Ascending aorta (tissue), 2 donors: ENCODE results near the gene CYB5R3. TPM values are rescaled to one million over a fixed set of nuclear protein-coding genes. Genes with fewer than 3 reads are reported as not detected.
"Not testable (repeated sequence)": the region's sequence is repeated elsewhere in the genome, so short reads cannot be mapped to it uniquely, and the experiment has no call there.

Source experiments
- DNase-seq, 2 donors: peaks; one replicate each; pipeline ENCODE4 v3.0.0-alpha.2; 2019; ENCODE audit warnings: low spot score in 2 of 2
- H3K27ac ChIP-seq, 2 donors: fragments of 200-600 bp; sonication (generic); one replicate each; pipeline ENCODE4 v1.5.1; 2016 to 2017; ENCODE audit warnings: mild to moderate bottlenecking in 1 of 2
- H3K27me3 ChIP-seq: fragments of 200-600 bp; sonication (generic); one replicate; pipeline ENCODE4 v1.5.1; 2017
- H3K36me3 ChIP-seq, 2 donors: fragments of 200-600 bp; sonication (generic); one replicate each; pipeline ENCODE4 v1.5.1; 2016
- H3K4me1 ChIP-seq, 2 donors: fragments of 200-600 bp; sonication (generic); one replicate each; pipeline ENCODE4 v1.5.1; 2016 to 2017; ENCODE audit warnings: mild to moderate bottlenecking in 1 of 2
- H3K4me3 ChIP-seq, 2 donors: fragments of 200-600 bp; sonication (generic); one replicate each; pipeline ENCODE4 v1.5.1; 2016 to 2017; ENCODE audit warnings: mild to moderate bottlenecking in 1 of 2
- H3K9me3 ChIP-seq, 2 donors: fragments of 200-600 bp; sonication (generic); one replicate each; pipeline ENCODE4 v1.5.1; 2016
- intact Hi-C: fragments of 100-400 bp; cut with DNase I; formaldehyde crosslinking; loops from one replicate; pipeline ENCODE4 v1.15.1; 2023
- total RNA-seq: library from RNA; depleted of rRNA; stranded (reverse); fragments of >200 nt; gene quantifications from one replicate; pipeline ENCODE4 v1.1.0, GENCODE V29; 2016
- TF ChIP-seq, protein P1 (sequence below), 3 experiments: fragments of 200-600 bp in 2 of 3; fragments of 450-650 bp in 1 of 3; sonication (generic) in 2 of 3; IDR thresholded peaks; one replicate each; pipeline ENCODE4 v1.5.1; 2016 to 2019; ENCODE audit warnings: antibody characterized with exemption in 3 of 3, mild to moderate bottlenecking in 1 of 3, moderate library complexity in 1 of 3

The CYB5R3 gene
- total RNA-seq, 1 donor from 2014 or later = 455 TPM

DNA sequence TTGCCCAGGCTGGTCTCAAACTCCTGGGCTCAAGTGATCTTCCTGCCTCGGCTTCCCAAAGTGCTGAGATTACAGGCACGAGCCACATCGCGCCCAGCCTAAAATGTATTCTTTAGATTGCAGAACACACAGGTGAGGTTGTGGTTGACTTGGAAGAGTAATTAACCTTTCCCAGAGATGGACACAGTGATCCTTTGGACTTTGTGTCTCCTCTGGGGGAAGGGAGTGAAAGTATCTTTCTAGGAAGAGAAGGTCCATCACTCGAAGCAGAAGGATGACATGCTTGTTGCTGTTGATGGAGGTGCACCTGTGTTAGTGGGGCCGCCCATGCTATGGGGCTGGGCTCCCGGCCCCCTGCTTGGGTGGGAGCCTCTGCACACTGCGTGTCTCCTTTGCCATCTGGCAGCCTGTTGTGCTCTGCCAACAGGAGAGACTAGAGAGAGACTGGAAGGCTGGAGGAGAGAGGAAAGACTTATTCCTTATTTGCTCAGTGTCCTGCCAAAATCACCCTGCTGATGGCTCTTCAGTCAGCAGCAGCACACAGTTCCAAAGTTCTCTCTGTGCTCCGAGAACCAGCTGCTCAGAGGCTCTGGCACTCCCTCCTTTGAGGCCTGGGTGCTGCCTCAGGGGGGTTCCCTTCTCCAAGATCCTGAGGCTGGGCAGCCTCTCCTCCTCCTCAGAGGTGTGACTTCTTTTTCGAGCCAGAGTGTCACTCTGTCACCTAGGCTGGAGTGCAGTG lies 33.1 kb upstream of the CYB5R3 start:
- intact Hi-C loops = loop anchor here (10.0 kb wide), 1 partner anchor 253 kb away; no protein-coding TSS in a partner anchor
- H3K27ac ChIP-seq = peak overlapping the region; percentile 93 to 97
- DNase-seq = no peak

DNA sequence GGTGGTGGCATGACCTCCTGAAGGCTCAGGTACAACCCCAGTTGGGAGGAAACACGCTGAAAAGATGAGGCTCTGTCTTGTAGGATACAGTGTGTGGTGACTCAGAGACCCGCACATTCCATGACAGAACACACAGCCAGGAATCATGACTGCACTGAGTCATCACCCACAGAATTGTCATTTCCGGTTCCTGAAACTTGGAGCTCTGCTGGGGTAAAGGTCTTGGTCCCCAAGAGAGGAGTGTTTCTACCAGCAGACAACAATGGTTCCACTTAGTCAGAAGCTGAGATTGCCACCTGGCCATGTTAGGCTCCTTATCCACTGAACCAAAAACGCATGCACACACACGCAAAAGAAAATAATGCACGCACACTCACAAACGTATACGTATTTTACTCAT lies 31.5 kb upstream of the CYB5R3 start:
- no peaks in the 10 kb centered on the region for H3K27me3 ChIP-seq
- DNase-seq = peak in 1 of 2 donors; percentile 87
- H3K4me3 ChIP-seq = no peak overlapping the region
- peaks cover 30 to 74% of the 10 kb centered on the region in 2 donors for H3K4me1 ChIP-seq
- H3K9me3 ChIP-seq = no peaks in the 10 kb centered on the region
- H3K27ac ChIP-seq = no peak overlapping the region
- TF ChIP-seq, protein P1, sequence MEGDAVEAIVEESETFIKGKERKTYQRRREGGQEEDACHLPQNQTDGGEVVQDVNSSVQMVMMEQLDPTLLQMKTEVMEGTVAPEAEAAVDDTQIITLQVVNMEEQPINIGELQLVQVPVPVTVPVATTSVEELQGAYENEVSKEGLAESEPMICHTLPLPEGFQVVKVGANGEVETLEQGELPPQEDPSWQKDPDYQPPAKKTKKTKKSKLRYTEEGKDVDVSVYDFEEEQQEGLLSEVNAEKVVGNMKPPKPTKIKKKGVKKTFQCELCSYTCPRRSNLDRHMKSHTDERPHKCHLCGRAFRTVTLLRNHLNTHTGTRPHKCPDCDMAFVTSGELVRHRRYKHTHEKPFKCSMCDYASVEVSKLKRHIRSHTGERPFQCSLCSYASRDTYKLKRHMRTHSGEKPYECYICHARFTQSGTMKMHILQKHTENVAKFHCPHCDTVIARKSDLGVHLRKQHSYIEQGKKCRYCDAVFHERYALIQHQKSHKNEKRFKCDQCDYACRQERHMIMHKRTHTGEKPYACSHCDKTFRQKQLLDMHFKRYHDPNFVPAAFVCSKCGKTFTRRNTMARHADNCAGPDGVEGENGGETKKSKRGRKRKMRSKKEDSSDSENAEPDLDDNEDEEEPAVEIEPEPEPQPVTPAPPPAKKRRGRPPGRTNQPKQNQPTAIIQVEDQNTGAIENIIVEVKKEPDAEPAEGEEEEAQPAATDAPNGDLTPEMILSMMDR (IDR thresholded peaks at IDR 0.05) = no peak
- intact Hi-C loops = loop anchor here (10.0 kb wide), 1 partner anchor 254 kb away; no protein-coding TSS in a partner anchor
- no peaks in the 10 kb centered on the region for H3K36me3 ChIP-seq

More for the DNA sequence above, 33.1 kb upstream of the CYB5R3 start:
- Histone ChIP-seq H3K9me3 (no peaks in the 10 kb centered on the region), H3K4me1 (peaks cover 36 to 74% of the 10 kb centered on the region in 2 donors), H3K4me3 (no peak overlapping the region), H3K27me3 (no peaks in the 10 kb centered on the region), H3K36me3 (no peaks in the 10 kb centered on the region)
- TF ChIP-seq, protein P1 (IDR thresholded peaks at IDR 0.05) = no peak

DNA sequence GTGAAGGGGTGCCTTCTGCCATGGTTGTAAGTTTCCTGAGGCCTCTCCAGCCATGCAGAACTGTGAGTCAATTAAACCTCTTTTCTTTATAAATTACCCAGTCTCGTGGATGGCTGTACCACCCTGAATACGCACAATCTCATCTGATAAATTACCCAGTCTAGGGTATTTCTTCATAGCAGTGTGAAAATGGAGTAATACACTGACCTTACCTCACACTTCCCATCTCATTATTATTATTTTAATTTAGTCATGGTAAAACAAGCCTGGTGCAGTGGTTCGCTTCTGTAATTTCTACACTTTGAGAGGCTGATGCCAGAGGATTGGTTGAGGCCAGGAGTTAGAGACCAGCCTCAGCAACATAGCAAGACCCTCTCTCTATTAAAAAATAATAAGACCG lies 30.5 kb upstream of the CYB5R3 start:
- no peaks in the 10 kb centered on the region for H3K36me3 ChIP-seq

DNA sequence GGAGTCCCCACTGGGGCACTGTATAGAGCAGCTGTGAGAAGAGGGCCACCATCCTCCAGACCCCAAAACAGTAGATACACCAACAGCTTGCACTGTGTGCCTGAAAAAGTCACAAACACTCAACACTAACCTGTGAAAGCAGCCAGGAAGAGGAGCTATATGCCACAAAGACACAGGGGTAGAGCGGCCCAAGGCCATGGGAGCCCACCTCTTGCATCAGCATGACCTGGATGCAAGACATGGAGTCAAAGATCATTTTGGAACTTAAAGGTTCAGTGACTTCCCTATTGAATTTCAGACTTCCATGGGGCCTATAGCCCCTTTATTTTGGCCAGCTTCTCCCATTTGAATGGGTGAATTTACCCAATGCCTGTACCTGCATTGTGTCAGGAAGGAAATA lies 29.7 kb upstream of the CYB5R3 start:
- H3K4me1 ChIP-seq = peaks cover 18 to 72% of the 10 kb centered on the region in 2 donors
- intact Hi-C loops = no loop called here

More for the DNA sequence above, 30.5 kb upstream of the CYB5R3 start:
- H3K27ac ChIP-seq = no peak overlapping the region
- TF ChIP-seq, protein P1 (IDR thresholded peaks at IDR 0.05) = no peak
- no peak for DNase-seq
- H3K4me3 ChIP-seq = no peak overlapping the region
- peaks cover 26 to 74% of the 10 kb centered on the region in 2 donors for H3K4me1 ChIP-seq
- intact Hi-C loops = loop anchor here (10.0 kb wide), 1 partner anchor 255 kb away; no protein-coding TSS in a partner anchor
- no peaks in the 10 kb centered on the region for H3K9me3 ChIP-seq
- H3K27me3 ChIP-seq = no peaks in the 10 kb centered on the region

DNA sequence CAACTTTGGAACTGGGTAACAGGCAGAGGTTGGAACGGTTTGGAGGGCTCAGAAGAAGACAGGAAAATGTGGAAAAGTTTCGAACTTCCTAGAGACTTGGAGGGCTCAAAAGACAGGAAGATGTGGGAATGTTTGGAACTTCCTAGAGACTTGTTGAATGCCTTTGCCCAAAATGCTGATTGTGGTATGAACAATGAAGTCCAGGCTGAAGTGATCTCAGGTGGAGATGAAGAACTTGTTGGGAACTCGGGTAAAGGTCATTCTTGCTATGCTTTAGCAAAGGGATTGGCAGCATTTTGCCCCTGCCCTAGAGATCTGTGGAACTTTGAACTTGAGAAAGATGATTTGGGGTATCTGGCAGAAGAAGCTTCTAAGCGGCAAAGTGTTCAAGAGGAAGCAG lies 28.7 kb upstream of the CYB5R3 start:
- Histone ChIP-seq H3K27ac (peak overlapping the region in 1 of 2 donors; percentile 4), H3K4me1 (peaks cover 13 to 70% of the 10 kb centered on the region in 2 donors)
- DNase-seq, H3K9me3 ChIP-seq, H3K36me3 ChIP-seq, H3K27me3 ChIP-seq, intact Hi-C loops, H3K4me3 ChIP-seq: not testable (repeated sequence)

More for the DNA sequence above, 29.7 kb upstream of the CYB5R3 start:
- H3K9me3 ChIP-seq = no peaks in the 10 kb centered on the region
- H3K4me3 ChIP-seq = no peak overlapping the region
- H3K27ac ChIP-seq = no peak overlapping the region
- TF ChIP-seq, protein P1 (IDR thresholded peaks at IDR 0.05) = no peak
- no peaks in the 10 kb centered on the region for H3K27me3 ChIP-seq
- no peak for DNase-seq
- H3K36me3 ChIP-seq = no peaks in the 10 kb centered on the region

DNA sequence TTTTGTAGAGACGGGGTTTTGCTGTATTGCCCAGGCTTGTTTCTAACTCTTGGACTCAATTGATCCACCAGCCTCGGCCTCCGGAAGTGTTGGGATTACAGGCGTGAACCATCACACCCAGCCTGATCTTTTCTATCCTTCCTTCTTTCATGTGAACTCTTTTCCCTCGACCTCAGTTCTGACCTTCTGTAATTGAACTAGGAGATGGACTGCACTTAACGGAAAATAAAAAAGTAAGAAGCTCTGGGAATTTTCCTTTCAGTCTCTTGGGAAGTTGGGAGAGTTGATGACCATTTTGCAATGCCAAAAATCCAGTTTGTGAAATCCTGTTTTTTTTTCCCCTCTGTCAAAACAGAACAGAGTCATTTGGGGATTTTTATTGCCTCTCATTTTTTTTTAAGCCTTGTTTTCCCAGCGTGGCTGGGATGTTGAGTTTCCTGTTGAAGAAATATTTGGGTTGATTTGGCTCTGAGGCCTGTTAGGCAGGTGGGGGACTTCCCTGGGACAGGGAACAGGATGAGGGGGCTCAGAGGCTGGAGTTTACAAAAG lies 26.9 kb upstream of the CYB5R3 start:
- Histone ChIP-seq H3K9me3 (no peaks in the 10 kb centered on the region), H3K36me3 (no peaks in the 10 kb centered on the region), H3K27ac (peak overlapping the region; percentile 77 to 85), H3K4me3 (no peak overlapping the region), H3K4me1 (peaks cover 6 to 58% of the 10 kb centered on the region in 2 donors), H3K27me3 (no peaks in the 10 kb centered on the region)
- no peak for DNase-seq
- TF ChIP-seq, protein P1 (IDR thresholded peaks at IDR 0.05) = no peak
- intact Hi-C loops = no loop called here
